GM12878 (cell line): ENCODE results near the gene PUS10. TPM values are rescaled to one million over a fixed set of nuclear protein-coding genes. Genes with fewer than 3 reads are reported as not detected.

Experiments
- ASH2L ChIP-seq: fragments of 300-600, 200-600 bp; sonication (generic); IDR thresholded peaks from 2 replicates; pipeline ENCODE4 v1.6.1; 2017; ENCODE audit warnings: low read depth, mild to moderate bottlenecking, borderline replicate concordance
- BCL11A ChIP-seq: IDR thresholded peaks from 2 replicates; pipeline ENCODE4 v1.6.1; 2011; ENCODE audit warnings: low read depth, low read length
- BCLAF1 ChIP-seq: fragments of 450-650 bp; IDR thresholded peaks from 2 replicates; pipeline ENCODE4 v1.6.1; 2017; ENCODE audit warnings: antibody characterized with exemption, mild to moderate bottlenecking, moderate library complexity
- BRCA1 ChIP-seq: IDR thresholded peaks from 2 replicates; pipeline ENCODE4 v1.6.1; 2011; ENCODE audit warnings: low read depth, low read length, improper control_type of control experiment
- CBX3 ChIP-seq: fragments of 200-600 bp; sonication (generic); IDR thresholded peaks from 2 replicates; pipeline ENCODE4 v1.6.1; 2016; ENCODE audit warnings: low read depth, borderline replicate concordance
- CHD2 ChIP-seq: IDR thresholded peaks from 2 replicates; pipeline ENCODE4 v1.6.1; 2011; ENCODE audit warnings: low read depth, low read length, improper control_type of control experiment, borderline replicate concordance
- EED ChIP-seq: sonication (generic); IDR thresholded peaks from 2 replicates; pipeline ENCODE4 v1.6.1; 2016; ENCODE audit warnings: antibody characterized with exemption, low read depth
- EP300 ChIP-seq, 2 experiments: fragments of 150-350 bp in 1 of 2; IDR thresholded peaks; 2 replicates each; pipeline ENCODE4 v1.6.1; 2011 to 2012; ENCODE audit warnings: low read depth in 2 of 2, low read length in 2 of 2, borderline replicate concordance in 1 of 2, improper control_type of control experiment in 1 of 2, inconsistent platforms in 1 of 2; ENCODE audit not compliant: control insufficient read depth in 1 of 2
- KAT2A ChIP-seq: conservative IDR thresholded peaks from 2 replicates; pipeline ENCODE4 v1.6.1; 2011; ENCODE audit warnings: low read depth, low read length; ENCODE audit not compliant: control insufficient read depth
- MTA2 ChIP-seq: fragments of 450-650 bp; IDR thresholded peaks from 2 replicates; pipeline ENCODE4 v1.6.1; 2016; ENCODE audit warnings: low read depth, mild to moderate bottlenecking, moderate library complexity
- NFIC ChIP-seq: IDR thresholded peaks from 2 replicates; pipeline ENCODE4 v1.6.1; 2012; ENCODE audit warnings: low read depth, mild to moderate bottlenecking, inconsistent platforms, low read length, moderate library complexity
- PAX5 ChIP-seq: IDR thresholded peaks from 2 replicates; pipeline ENCODE4 v1.6.1; 2011; ENCODE audit warnings: low read depth, low read length, borderline replicate concordance
- ZBTB4 ChIP-seq: fragments of 450-650 bp; formaldehyde crosslinking; IDR thresholded peaks from 2 replicates; pipeline ENCODE4 v1.4.0; 2022; ENCODE audit warnings: mild to moderate bottlenecking, moderate library complexity
- polyA plus RNA-seq, 11 experiments: library from polyadenylated mRNA; depleted of rRNA in 4 of 11; unstranded in 6 of 11; stranded (reverse) in 5 of 11; fragments of >200 nt; fragmentation: Nextera tagmentation in 4 of 11; fragmentation: Illumina TruSeq in 1 of 11; extraction: Ambion mirVana in 4 of 11; extraction: Trizol in 1 of 11; gene quantifications; 1 replicate in 1 of 11; 2 replicates in 10 of 11; pipeline versions ENCODE4 v1.2.1 to v1.2.3, GENCODE V29; 2011 to 2016; ENCODE audit warnings: inconsistent platforms in 2 of 11, missing spikeins in 2 of 11, low read depth in 1 of 11
- total RNA-seq, 4 experiments: library from RNA; depleted of rRNA in 3 of 4; stranded (reverse); fragments of >200 nt in 3 of 4; fragmentation: Illumina TruSeq in 1 of 4; extraction: Trizol in 1 of 4; gene quantifications; 2 replicates each; pipeline versions ENCODE4 v1.2.1 to v1.2.3, GENCODE V29; 2013 to 2021
- TF ChIP-seq, protein P1 (sequence below): fragments of 450-650 bp; IDR thresholded peaks from 2 replicates; pipeline ENCODE4 v1.6.1; 2014; ENCODE audit warnings: mild to moderate bottlenecking
- TF ChIP-seq, protein P2 (sequence below): IDR thresholded peaks from 2 replicates; pipeline ENCODE4 v1.6.1; 2012; ENCODE audit warnings: low read length, inconsistent platforms
- TF ChIP-seq, protein P3 (sequence below): IDR thresholded peaks from 2 replicates; pipeline ENCODE4 v1.6.1; 2011; ENCODE audit warnings: borderline replicate concordance, low read depth, mild to moderate bottlenecking, moderate library complexity, low read length; ENCODE audit not compliant: insufficient read depth, poor library complexity, severe bottlenecking

PUS10 gene
- total and polyA plus RNA-seq, 10 of the 15 experiments (the other 5 are each of a cell fraction or from before 2014, with no cell fraction given): 9.1 to 17.0 (median 13.0) TPM

DNA sequence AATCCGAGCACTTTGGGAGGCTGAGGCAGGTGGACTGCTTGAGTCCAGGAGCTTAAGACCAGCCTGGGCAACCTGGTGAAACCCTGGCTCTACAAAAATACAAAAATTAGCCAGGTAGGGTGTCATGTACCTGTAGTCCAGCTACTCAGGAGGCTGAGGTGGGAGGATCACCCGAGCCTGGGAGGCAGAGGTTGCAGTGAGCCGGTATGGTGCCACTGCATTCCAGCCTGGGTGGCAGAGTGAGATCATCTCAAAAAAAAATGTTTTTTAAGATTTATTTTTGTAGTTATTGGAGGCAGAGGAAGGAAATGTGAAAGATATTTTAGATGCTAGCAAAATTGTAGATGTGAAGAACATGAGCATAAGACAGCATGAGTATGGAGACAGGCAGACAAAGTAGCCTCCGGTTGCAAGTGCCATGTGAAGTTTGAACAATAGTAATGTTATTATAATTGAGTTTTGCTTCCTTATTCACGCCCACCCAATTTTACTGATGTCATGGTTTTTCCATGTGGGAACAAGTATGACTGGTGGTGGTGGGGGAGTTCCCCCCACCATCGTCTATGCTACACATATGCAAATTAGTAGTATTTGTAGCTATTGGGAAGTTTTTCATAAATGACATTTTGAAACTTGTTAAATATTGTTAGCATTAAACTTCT is 118.7 kb downstream of the PUS10 start (continued):
- no peak for TF ChIP-seq BCLAF1
- TF ChIP-seq, protein P1, sequence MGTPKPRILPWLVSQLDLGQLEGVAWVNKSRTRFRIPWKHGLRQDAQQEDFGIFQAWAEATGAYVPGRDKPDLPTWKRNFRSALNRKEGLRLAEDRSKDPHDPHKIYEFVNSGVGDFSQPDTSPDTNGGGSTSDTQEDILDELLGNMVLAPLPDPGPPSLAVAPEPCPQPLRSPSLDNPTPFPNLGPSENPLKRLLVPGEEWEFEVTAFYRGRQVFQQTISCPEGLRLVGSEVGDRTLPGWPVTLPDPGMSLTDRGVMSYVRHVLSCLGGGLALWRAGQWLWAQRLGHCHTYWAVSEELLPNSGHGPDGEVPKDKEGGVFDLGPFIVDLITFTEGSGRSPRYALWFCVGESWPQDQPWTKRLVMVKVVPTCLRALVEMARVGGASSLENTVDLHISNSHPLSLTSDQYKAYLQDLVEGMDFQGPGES: no peak
- peak; percentile 70 for TF ChIP-seq MTA2
- TF ChIP-seq NFIC: peak; percentile 87
- TF ChIP-seq ZBTB4 (CRISPR knock-in tag): no peak
- TF ChIP-seq EP300 (IDR thresholded peaks at IDR 0.05; ENCODE audit: borderline replicate concordance in 1 of 2, control insufficient read depth in 1 of 2, low read depth in 2 of 2, low read length in 2 of 2): peak; percentile 77 to 82
- peak; percentile 82 for TF ChIP-seq BCL11A
- no peak for TF ChIP-seq CBX3
- TF ChIP-seq KAT2A: no peak
- no peak for TF ChIP-seq ASH2L
- peak; percentile 68; the same call in 1 of the 2 replicates for TF ChIP-seq PAX5
- TF ChIP-seq BRCA1: no peak
- TF ChIP-seq, protein P2, sequence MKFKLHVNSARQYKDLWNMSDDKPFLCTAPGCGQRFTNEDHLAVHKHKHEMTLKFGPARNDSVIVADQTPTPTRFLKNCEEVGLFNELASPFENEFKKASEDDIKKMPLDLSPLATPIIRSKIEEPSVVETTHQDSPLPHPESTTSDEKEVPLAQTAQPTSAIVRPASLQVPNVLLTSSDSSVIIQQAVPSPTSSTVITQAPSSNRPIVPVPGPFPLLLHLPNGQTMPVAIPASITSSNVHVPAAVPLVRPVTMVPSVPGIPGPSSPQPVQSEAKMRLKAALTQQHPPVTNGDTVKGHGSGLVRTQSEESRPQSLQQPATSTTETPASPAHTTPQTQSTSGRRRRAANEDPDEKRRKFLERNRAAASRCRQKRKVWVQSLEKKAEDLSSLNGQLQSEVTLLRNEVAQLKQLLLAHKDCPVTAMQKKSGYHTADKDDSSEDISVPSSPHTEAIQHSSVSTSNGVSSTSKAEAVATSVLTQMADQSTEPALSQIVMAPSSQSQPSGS: peak; percentile 94
- TF ChIP-seq, protein P3, sequence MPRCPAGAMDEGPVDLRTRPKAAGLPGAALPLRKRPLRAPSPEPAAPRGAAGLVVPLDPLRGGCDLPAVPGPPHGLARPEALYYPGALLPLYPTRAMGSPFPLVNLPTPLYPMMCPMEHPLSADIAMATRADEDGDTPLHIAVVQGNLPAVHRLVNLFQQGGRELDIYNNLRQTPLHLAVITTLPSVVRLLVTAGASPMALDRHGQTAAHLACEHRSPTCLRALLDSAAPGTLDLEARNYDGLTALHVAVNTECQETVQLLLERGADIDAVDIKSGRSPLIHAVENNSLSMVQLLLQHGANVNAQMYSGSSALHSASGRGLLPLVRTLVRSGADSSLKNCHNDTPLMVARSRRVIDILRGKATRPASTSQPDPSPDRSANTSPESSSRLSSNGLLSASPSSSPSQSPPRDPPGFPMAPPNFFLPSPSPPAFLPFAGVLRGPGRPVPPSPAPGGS: peak; percentile 58
- no peak for TF ChIP-seq CHD2
- peak; percentile 69; the same call in 1 of the 2 replicates for TF ChIP-seq EED
